ENCODE results near the gene NIBAN1. TPM values are rescaled to one million over a fixed set of nuclear protein-coding genes. Genes with fewer than 3 reads are reported as not detected.
"Not testable (repeated sequence)": the region's sequence is repeated elsewhere in the genome, so short reads cannot be mapped to it uniquely, and the experiment has no call there.

NIBAN1 gene
- polyA plus RNA-seq, 3 donors: 10.2 to 24.6 (median 12.4) TPM

GRCh38 chr1:184958554-184959353 is 15.6 kb downstream of the NIBAN1 start:
- WGBS (ENCODE audit: insufficient coverage): 100% methylated on average over 1 of the region's 4 CpGs
- TF ChIP-seq, protein P1, sequence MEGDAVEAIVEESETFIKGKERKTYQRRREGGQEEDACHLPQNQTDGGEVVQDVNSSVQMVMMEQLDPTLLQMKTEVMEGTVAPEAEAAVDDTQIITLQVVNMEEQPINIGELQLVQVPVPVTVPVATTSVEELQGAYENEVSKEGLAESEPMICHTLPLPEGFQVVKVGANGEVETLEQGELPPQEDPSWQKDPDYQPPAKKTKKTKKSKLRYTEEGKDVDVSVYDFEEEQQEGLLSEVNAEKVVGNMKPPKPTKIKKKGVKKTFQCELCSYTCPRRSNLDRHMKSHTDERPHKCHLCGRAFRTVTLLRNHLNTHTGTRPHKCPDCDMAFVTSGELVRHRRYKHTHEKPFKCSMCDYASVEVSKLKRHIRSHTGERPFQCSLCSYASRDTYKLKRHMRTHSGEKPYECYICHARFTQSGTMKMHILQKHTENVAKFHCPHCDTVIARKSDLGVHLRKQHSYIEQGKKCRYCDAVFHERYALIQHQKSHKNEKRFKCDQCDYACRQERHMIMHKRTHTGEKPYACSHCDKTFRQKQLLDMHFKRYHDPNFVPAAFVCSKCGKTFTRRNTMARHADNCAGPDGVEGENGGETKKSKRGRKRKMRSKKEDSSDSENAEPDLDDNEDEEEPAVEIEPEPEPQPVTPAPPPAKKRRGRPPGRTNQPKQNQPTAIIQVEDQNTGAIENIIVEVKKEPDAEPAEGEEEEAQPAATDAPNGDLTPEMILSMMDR (IDR thresholded peaks at IDR 0.05): no peak
- Histone ChIP-seq H3K27ac (ENCODE audit: low read depth in 1 of 2, low read length in 2 of 2) (no peak overlapping the region), H3K9me3 (replicated peaks in 1 of 2; ENCODE audit: control insufficient read depth in 1 of 2, insufficient read depth in 1 of 2, low read length in 2 of 2) (no peaks in the 10 kb centered on the region), H3K9ac (ENCODE audit: insufficient read depth, low read length, poor library complexity, severe bottlenecking) (no peak overlapping the region), H3K4me3 (replicated peaks in 1 of 3; ENCODE audit: low read depth in 2 of 3, low read length in 3 of 3) (no peak overlapping the region), H3K4me1 (ENCODE audit: control insufficient read depth in 1 of 2, insufficient read depth in 2 of 2, low read length in 2 of 2) (peaks cover 0 to 3% of the 10 kb centered on the region in 2 donors), H4K20me1 (ENCODE audit: insufficient read depth, low read length) (peaks cover 40% of the 10 kb centered on the region), H3K4me2 (replicated peaks; ENCODE audit: extremely low read depth, low read length, poor library complexity, severe bottlenecking) (no peak overlapping the region), H3K36me3 (replicated peaks in 1 of 2; ENCODE audit: control insufficient read depth in 1 of 2, insufficient read depth in 2 of 2, low read length in 2 of 2) (peaks cover 0 to 18% of the 10 kb centered on the region in 2 donors), H3K27me3 (ENCODE audit: control insufficient read depth in 2 of 2, insufficient read depth in 2 of 2, low read length in 2 of 2) (no peaks in the 10 kb centered on the region), H2AFZ (ENCODE audit: insufficient read depth, low read depth, low read length, poor library complexity, severe bottlenecking) (no peak overlapping the region), H3K79me2 (ENCODE audit: insufficient read depth, low read length) (peaks cover 93% of the 10 kb centered on the region)
- Mint-ChIP-seq H3K9me3 (peaks cover 0 to 4% (median 0%) of the 10 kb centered on the region in 7 donors), H3K27me3 (ENCODE audit: low read depth in 3 of 3) (peaks cover 0 to 2% (median 0%) of the 10 kb centered on the region in 3 donors), H3K27ac (no peak overlapping the region), H3K36me3 (peaks cover 6 to 23% of the 10 kb centered on the region in 2 donors), H3K4me3 (no peak overlapping the region), H3K4me1 (peaks cover 12% of the 10 kb centered on the region)
- intact Hi-C loops (cut with micrococcal nuclease): no loop called here
- DNase-seq: no peak

- no CpG with 5 or more reads among the region's 2 CpGs for WGBS (ENCODE audit: insufficient coverage)
- H3K9ac ChIP-seq (ENCODE audit: insufficient read depth, low read length, poor library complexity, severe bottlenecking); H3K4me3 ChIP-seq (replicated peaks in 1 of 3; ENCODE audit: low read depth in 2 of 3, low read length in 3 of 3); H3K4me1 ChIP-seq (ENCODE audit: control insufficient read depth in 1 of 2, insufficient read depth in 2 of 2, low read length in 2 of 2); H3K27me3 ChIP-seq (ENCODE audit: control insufficient read depth in 2 of 2, insufficient read depth in 2 of 2, low read length in 2 of 2); H3K9me3 ChIP-seq (replicated peaks in 1 of 2; ENCODE audit: control insufficient read depth in 1 of 2, insufficient read depth in 1 of 2, low read length in 2 of 2); H3K27me3 Mint-ChIP-seq (ENCODE audit: low read depth in 3 of 3); DNase-seq; H3K4me3 Mint-ChIP-seq; H3K4me2 ChIP-seq (replicated peaks; ENCODE audit: extremely low read depth, low read length, poor library complexity, severe bottlenecking); H3K27ac ChIP-seq (ENCODE audit: low read depth in 1 of 2, low read length in 2 of 2); H3K9me3 Mint-ChIP-seq; H2AFZ ChIP-seq (ENCODE audit: insufficient read depth, low read depth, low read length, poor library complexity, severe bottlenecking); intact Hi-C loops (cut with micrococcal nuclease); H3K27ac Mint-ChIP-seq: not testable (repeated sequence)
- H3K36me3 Mint-ChIP-seq: peaks cover 3 to 20% of the 10 kb centered on the region in 2 donors
- Histone ChIP-seq H3K36me3 (replicated peaks in 1 of 2; ENCODE audit: control insufficient read depth in 1 of 2, insufficient read depth in 2 of 2, low read length in 2 of 2) (peaks cover 0 to 18% of the 10 kb centered on the region in 2 donors), H4K20me1 (ENCODE audit: insufficient read depth, low read length) (peaks cover 48% of the 10 kb centered on the region), H3K79me2 (ENCODE audit: insufficient read depth, low read length) (peaks cover 93% of the 10 kb centered on the region)
- H3K4me1 Mint-ChIP-seq: peaks cover 14% of the 10 kb centered on the region
Observed at GRCh38 chr1:184957901-184958300, 16.4 kb downstream of the NIBAN1 start.

Measured in CD14-positive monocyte (primary cell).